SK-N-MC (cell line): ENCODE data around the gene PDLIM7.

Experiments used
- EZH2 ChIP-seq: fragments of 200-600 bp; sonication (generic); IDR thresholded peaks from one replicate; pipeline ENCODE4 v1.6.1; 2017; ENCODE audit warnings: antibody characterized with exemption
- POLR2AphosphoS5 ChIP-seq: IDR thresholded peaks from 2 replicates; pipeline ENCODE4 v1.6.1; 2012; ENCODE audit warnings: mild to moderate bottlenecking, low read depth, low read length, borderline replicate concordance

DNA sequence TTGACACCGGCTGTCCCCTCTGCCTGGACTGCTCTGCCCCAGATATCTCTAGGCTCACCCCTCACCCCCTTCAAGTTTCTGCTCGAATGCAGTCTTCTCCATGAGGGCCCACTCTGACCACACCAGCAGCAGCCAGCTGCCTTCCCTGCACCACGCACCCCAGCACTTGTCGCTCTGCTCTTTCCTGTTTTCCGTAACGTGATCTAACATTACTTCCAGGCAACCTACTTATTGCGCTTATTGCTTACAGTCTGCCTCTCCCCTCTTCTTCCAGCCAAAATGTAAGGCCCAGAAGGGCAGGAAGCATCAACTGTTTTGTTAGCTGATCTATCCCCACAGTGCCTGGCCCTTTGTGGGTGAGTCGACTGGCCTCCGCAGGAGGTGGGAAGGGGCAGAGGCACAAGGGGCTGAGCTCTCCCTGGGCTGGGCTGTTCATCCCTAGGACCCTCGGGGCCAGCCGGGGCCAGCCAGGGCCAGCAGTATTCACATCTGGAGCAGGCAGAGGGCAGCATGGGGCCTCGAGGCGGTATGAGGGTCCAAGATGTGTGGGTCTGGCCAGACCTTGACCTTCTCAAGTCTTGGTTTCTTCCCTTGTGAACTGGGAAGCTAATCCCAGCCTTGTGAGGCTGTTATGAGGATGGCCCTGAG is 12.4 kb downstream of the PDLIM7 start:
- TF ChIP-seq POLR2AphosphoS5 (no peak; the same call in 1 of the 2 replicates), EZH2 (no peak)
